Mesenchymal stem cell (in vitro differentiated cells and primary cell): ENCODE data around the gene RHBDL3.

Experiments used
- DNase-seq: peaks from one replicate; pipeline ENCODE4 v3.0.0-alpha.2; 2013
- H2AFZ ChIP-seq: one replicate; pipeline ENCODE4 v1.6.1; 2013; ENCODE audit warnings: low read depth, mild to moderate bottlenecking, control low read depth, inconsistent platforms, low read length, moderate library complexity
- H2AK5ac ChIP-seq: 2 replicates; pipeline ENCODE4 v1.6.1; 2013; ENCODE audit warnings: low read length, moderate library complexity, mild to moderate bottlenecking, inconsistent platforms; ENCODE audit not compliant: severe bottlenecking
- H2BK120ac ChIP-seq: one replicate; pipeline ENCODE4 v1.6.1; 2013; ENCODE audit warnings: low read depth, mild to moderate bottlenecking, inconsistent platforms, low read length, moderate library complexity
- H2BK12ac ChIP-seq, 2 experiments: one replicate each; pipeline ENCODE4 v1.6.1; 2013; ENCODE audit warnings: inconsistent platforms in 2 of 2, low read length in 2 of 2, mild to moderate bottlenecking in 2 of 2, moderate library complexity in 2 of 2, control low read depth in 1 of 2
- H2BK15ac ChIP-seq: one replicate; pipeline ENCODE4 v1.6.1; 2013; ENCODE audit warnings: mild to moderate bottlenecking, low read depth, inconsistent platforms; ENCODE audit not compliant: poor library complexity, severe bottlenecking
- H2BK5ac ChIP-seq: 2 replicates; pipeline ENCODE4 v1.6.1; 2013; ENCODE audit warnings: low read depth, mild to moderate bottlenecking, low read length, control low read depth, inconsistent platforms; ENCODE audit not compliant: poor library complexity, severe bottlenecking
- H3K14ac ChIP-seq, 2 experiments: one replicate each; pipeline ENCODE4 v1.6.1; 2013; ENCODE audit warnings: inconsistent platforms in 2 of 2, low read length in 2 of 2, control low read depth in 1 of 2, mild to moderate bottlenecking in 1 of 2, moderate library complexity in 1 of 2
- H3K18ac ChIP-seq, 2 experiments: one replicate each; pipeline ENCODE4 v1.6.1; 2013; ENCODE audit warnings: inconsistent platforms in 2 of 2, low read length in 2 of 2, control low read depth in 1 of 2, low read depth in 1 of 2, mild to moderate bottlenecking in 1 of 2
- H3K23ac ChIP-seq, 2 experiments: one replicate each; pipeline ENCODE4 v1.6.1; 2013; ENCODE audit warnings: inconsistent platforms in 2 of 2, low read length in 2 of 2, mild to moderate bottlenecking in 2 of 2, moderate library complexity in 2 of 2, control low read depth in 1 of 2
- H3K27ac ChIP-seq: 2 replicates; pipeline ENCODE4 v1.5.1; 2013; ENCODE audit warnings: mild to moderate bottlenecking, moderate library complexity, low read length, control low read depth, inconsistent platforms; ENCODE audit not compliant: poor library complexity, severe bottlenecking
- H3K27me3 ChIP-seq, 2 experiments: 2 replicates each; pipeline versions ENCODE4 v1.6.1 to v1.7.0; 2013; ENCODE audit warnings: low read length in 2 of 2, mild to moderate bottlenecking in 2 of 2, moderate library complexity in 2 of 2, control low read depth in 1 of 2, inconsistent platforms in 1 of 2; ENCODE audit not compliant: control insufficient read depth in 1 of 2, insufficient read depth in 1 of 2
- H3K36me3 ChIP-seq, 2 experiments: 2 replicates each; pipeline versions ENCODE4 v1.6.1 to v1.7.0; 2013; ENCODE audit warnings: low read length in 2 of 2, control low read depth in 1 of 2, inconsistent platforms in 1 of 2, low read depth in 1 of 2, mild to moderate bottlenecking in 1 of 2; ENCODE audit not compliant: insufficient read depth in 2 of 2, control insufficient read depth in 1 of 2
- H3K4ac ChIP-seq, 2 experiments: one replicate each; pipeline ENCODE4 v1.6.1; 2013; ENCODE audit warnings: inconsistent platforms in 2 of 2, low read length in 2 of 2, mild to moderate bottlenecking in 2 of 2, moderate library complexity in 2 of 2, control low read depth in 1 of 2, low read depth in 1 of 2
- H3K4me1 ChIP-seq: 2 replicates; pipeline ENCODE4 v1.6.1; 2013; ENCODE audit warnings: low read depth, low read length, control low read depth; ENCODE audit not compliant: control insufficient read depth, insufficient read depth
- H3K4me2 ChIP-seq: 2 replicates; pipeline ENCODE4 v1.6.1; 2013; ENCODE audit warnings: low read length, mild to moderate bottlenecking, inconsistent platforms; ENCODE audit not compliant: poor library complexity, severe bottlenecking
- H3K4me3 ChIP-seq, 2 experiments: 2 replicates each; pipeline versions ENCODE4 v1.5.1 to v1.7.0; 2013; ENCODE audit warnings: low read length in 2 of 2, mild to moderate bottlenecking in 2 of 2, control low read depth in 1 of 2, low read depth in 1 of 2; ENCODE audit not compliant: insufficient read depth in 1 of 2
- H3K79me1 ChIP-seq: replicated peaks from 2 replicates; pipeline ENCODE4 v1.6.1; 2013; ENCODE audit warnings: mild to moderate bottlenecking, control low read depth, low read length, inconsistent platforms; ENCODE audit not compliant: poor library complexity, severe bottlenecking
- H3K9ac ChIP-seq: 2 replicates; pipeline ENCODE4 v1.7.0; 2013; ENCODE audit warnings: mild to moderate bottlenecking, low read length, moderate library complexity
- H3K9me3 ChIP-seq: 2 replicates; pipeline ENCODE4 v1.7.0; 2013; ENCODE audit warnings: mild to moderate bottlenecking, low read length; ENCODE audit not compliant: control insufficient read depth
- H4K8ac ChIP-seq: one replicate; pipeline ENCODE4 v1.6.1; 2013; ENCODE audit warnings: inconsistent platforms, mild to moderate bottlenecking, low read length, moderate library complexity
- H4K91ac ChIP-seq: one replicate; pipeline ENCODE4 v1.6.1; 2013; ENCODE audit warnings: mild to moderate bottlenecking, low read length, inconsistent platforms
- WGBS: methylation state at CpG from one replicate; pipeline ENCODE4 v1.1.7; 2013; ENCODE audit warnings: mixed read lengths; 5-methylcytosine and 5-hydroxymethylcytosine counted together

The RHBDL3 gene

DNA sequence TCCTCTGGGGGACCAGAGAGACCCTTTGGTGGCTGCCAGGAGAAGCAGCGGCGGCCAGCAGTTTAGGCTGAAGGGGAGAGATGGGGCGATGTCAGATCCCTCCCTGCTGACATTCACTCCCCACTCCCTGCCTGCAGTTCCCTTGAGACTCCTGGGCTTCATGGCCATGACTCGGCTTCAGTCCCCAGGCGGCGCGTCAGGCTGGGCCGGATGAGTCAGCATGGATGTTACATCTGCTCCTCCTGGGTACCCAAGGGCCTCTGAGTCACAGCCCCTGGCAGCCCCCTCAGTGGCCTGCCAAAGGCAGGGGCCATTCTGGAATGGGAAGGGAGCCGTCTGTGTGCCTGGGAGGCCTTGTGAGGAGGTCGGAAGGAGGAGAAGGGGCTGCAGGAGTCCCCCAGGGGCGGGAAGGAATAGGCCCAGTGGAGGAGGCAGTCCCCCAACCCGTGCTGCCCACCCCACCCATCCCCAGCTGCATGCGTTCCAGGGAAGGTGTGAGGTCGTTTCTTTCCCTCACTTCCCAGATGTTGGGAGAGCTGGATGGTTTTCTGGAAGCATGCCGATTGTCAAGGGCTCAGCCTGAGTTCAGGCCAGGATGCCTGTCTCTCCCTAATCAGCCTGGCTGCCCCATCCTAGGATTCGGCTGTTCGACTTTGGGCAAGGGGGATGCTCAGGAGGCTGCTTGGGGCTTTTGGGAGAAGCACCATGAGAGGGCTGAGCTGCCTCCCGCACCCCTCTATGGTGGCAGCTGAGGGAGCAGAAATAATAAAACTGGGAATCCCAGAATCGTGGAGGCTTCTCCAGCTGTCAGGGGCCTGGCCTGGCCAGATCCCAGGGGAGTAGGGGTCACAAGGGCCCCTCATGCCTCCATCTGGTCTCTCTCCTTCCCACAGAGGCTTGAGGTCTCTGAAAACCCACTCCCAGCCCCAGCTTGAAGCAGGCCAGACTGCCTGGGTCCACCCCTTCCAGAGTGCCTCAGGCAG is 9.7 kb downstream of the RHBDL3 start:
- H3K27ac ChIP-seq: no peak overlapping the region
- H2BK120ac ChIP-seq: no peak overlapping the region
- peak overlapping the region in 1 of 2 experiments; percentile 30 for H3K18ac ChIP-seq
- no peak overlapping the region for H4K91ac ChIP-seq
- H2BK15ac ChIP-seq: no peak overlapping the region
- H2AFZ ChIP-seq: no peak overlapping the region
- no peak overlapping the region for H3K4me2 ChIP-seq
- no peak overlapping the region for H2BK5ac ChIP-seq
- H2BK12ac ChIP-seq: peak overlapping the region in 1 of 2 experiments; percentile 27
- no peak overlapping the region for H3K9ac ChIP-seq
- H3K4me1 ChIP-seq: peaks cover 16% of the 10 kb centered on the region
- WGBS: 28% methylated on average over 16 of the region's 19 CpGs
- H2AK5ac ChIP-seq: no peak overlapping the region
- DNase-seq: peak; percentile 88
- no peaks in the 10 kb centered on the region for H3K9me3 ChIP-seq
- H4K8ac ChIP-seq: no peak overlapping the region
- H3K4ac ChIP-seq: no peak overlapping the region
- peaks cover 35 to 40% of the 10 kb centered on the region in 2 experiments for H3K27me3 ChIP-seq
- no peaks in the 10 kb centered on the region for H3K79me1 ChIP-seq
- peak overlapping the region in 1 of 2 experiments; percentile 3 for H3K14ac ChIP-seq
- H3K4me3 ChIP-seq: no peak overlapping the region
- H3K36me3 ChIP-seq: no peaks in the 10 kb centered on the region
- H3K23ac ChIP-seq: peak overlapping the region in 1 of 2 experiments; percentile 60

DNA sequence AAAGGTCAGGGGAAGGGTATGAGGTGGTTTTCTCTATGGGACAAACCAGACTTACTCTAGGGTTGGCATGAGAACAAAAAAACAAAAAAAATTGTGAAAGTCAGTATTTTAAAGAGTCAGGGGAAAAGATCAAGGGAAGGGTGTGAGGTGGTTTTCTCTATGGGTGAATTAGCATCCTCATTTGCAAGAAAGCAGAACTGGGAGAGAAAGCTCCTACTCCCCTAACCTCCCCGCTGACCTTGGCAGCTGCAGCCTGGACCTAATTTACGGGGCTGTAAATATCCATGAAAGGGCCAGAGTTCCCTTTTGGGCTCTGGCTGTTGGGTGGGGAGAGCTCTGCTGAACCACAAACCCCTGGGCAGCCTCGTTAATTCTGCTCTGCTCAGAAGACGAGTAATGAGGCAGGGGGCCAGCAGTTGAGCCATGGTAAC is 10.6 kb downstream of the RHBDL3 start:
- Histone ChIP-seq H3K18ac (no peak overlapping the region), H3K27ac (no peak overlapping the region), H3K36me3 (no peaks in the 10 kb centered on the region), H2AFZ (no peak overlapping the region), H3K4ac (no peak overlapping the region), H3K4me1 (peaks cover 21% of the 10 kb centered on the region), H3K9me3 (no peaks in the 10 kb centered on the region), H3K27me3 (peaks cover 39 to 44% of the 10 kb centered on the region in 2 experiments), H3K4me3 (no peak overlapping the region), H4K91ac (no peak overlapping the region), H3K14ac (no peak overlapping the region), H3K79me1 (no peaks in the 10 kb centered on the region), H2AK5ac (no peak overlapping the region), H3K23ac (no peak overlapping the region), H4K8ac (no peak overlapping the region), H3K4me2 (no peak overlapping the region), H2BK5ac (no peak overlapping the region), H2BK15ac (no peak overlapping the region), H3K9ac (no peak overlapping the region), H2BK120ac (no peak overlapping the region), H2BK12ac (no peak overlapping the region)
- WGBS: 60% methylated on average over 3 of the region's 4 CpGs
- no peak for DNase-seq

DNA sequence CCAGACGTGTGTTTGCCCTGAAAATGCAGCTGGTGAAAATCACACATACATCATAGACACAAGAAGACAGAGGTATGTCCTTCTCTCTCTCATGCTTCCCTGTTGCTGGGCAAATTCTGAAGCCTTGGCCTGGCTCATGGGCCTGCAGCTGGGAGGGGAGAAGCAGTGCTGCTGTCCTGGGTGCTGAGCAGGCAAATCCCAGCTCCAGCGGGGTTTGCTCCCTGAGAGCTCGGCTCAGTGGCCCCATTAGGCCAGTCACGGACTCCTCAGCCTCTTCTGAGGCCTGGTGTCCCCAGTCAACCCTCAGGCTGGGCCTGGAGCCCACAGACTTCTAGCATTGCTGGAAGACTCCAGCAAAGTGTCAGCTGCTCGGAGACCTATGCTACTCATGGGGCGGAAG is 11.7 kb downstream of the RHBDL3 start:
- no peaks in the 10 kb centered on the region for H3K36me3 ChIP-seq
- peaks cover 21% of the 10 kb centered on the region for H3K4me1 ChIP-seq
- no peak overlapping the region for H3K4me3 ChIP-seq
- peaks cover 35 to 44% of the 10 kb centered on the region in 2 experiments for H3K27me3 ChIP-seq
- no peak overlapping the region for H2BK12ac ChIP-seq
- no peak overlapping the region for H3K23ac ChIP-seq
- no peak overlapping the region for H3K9ac ChIP-seq
- no peak overlapping the region for H2BK5ac ChIP-seq
- no peak overlapping the region for H3K27ac ChIP-seq
- no peak overlapping the region for H2AK5ac ChIP-seq
- no peaks in the 10 kb centered on the region for H3K79me1 ChIP-seq
- no peak overlapping the region for H2BK120ac ChIP-seq
- DNase-seq: peak; percentile 52
- H3K4me2 ChIP-seq: no peak overlapping the region
- H2BK15ac ChIP-seq: no peak overlapping the region
- no peak overlapping the region for H3K14ac ChIP-seq
- no peak overlapping the region for H4K91ac ChIP-seq
- no peak overlapping the region for H4K8ac ChIP-seq
- no peaks in the 10 kb centered on the region for H3K9me3 ChIP-seq
- H2AFZ ChIP-seq: no peak overlapping the region
- no peak overlapping the region for H3K18ac ChIP-seq
- 70% methylated on average over 5 of the region's 6 CpGs for WGBS
- H3K4ac ChIP-seq: no peak overlapping the region

DNA sequence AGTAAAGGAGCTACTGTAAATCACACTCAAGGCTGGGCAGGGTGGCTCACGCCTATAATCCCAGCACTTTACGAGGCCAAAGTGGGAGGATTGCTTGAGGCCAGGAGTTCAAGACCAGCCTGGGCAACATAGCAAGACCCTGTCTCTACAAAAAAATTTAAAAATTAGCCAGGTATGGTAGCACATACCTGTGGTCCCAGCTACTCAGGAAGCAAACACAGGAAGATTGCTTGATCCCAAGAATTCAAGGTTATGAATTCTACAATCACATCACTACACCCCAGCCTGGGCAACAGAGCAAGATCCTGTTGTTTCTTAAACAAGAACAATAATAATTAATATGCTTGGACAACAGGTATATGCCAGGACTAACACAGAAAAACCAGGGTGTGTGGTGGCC is 13.2 kb downstream of the RHBDL3 start:
- no peak for DNase-seq
- Histone ChIP-seq H3K4me2 (no peak overlapping the region), H3K27me3 (peaks cover 32 to 33% of the 10 kb centered on the region in 2 experiments), H3K9ac (no peak overlapping the region), H3K9me3 (no peaks in the 10 kb centered on the region), H2BK15ac (no peak overlapping the region), H3K18ac (no peak overlapping the region), H3K4ac (no peak overlapping the region), H2BK120ac (no peak overlapping the region), H3K14ac (no peak overlapping the region), H3K27ac (no peak overlapping the region), H4K91ac (no peak overlapping the region), H2BK12ac (no peak overlapping the region), H3K36me3 (no peaks in the 10 kb centered on the region), H3K4me1 (peaks cover 21% of the 10 kb centered on the region), H3K23ac (no peak overlapping the region), H3K4me3 (no peak overlapping the region), H3K79me1 (no peaks in the 10 kb centered on the region), H2AFZ (no peak overlapping the region), H2AK5ac (no peak overlapping the region), H2BK5ac (no peak overlapping the region), H4K8ac (no peak overlapping the region)
- 93% methylated on average over 2 of the region's 2 CpGs for WGBS
